ENCODE results near the gene CHST10. TPM values are rescaled to one million over a fixed set of nuclear protein-coding genes. Genes with fewer than 3 reads are reported as not detected.

CHST10 gene
- total and polyA plus RNA-seq, 10 of the 15 experiments (the other 5 are each of a cell fraction or from before 2014, with no cell fraction given): 2.0 to 22.5 (median 15.7) TPM

GRCh38 chr2:100409975-100410647, 7.4 kb downstream of the CHST10 start:
- H3K9me3 ChIP-seq (replicated peaks; ENCODE audit: control insufficient read depth, insufficient read depth, low read length): no peaks in the 10 kb centered on the region
- ChIA-PET POLR2A (no interaction called here), RAD21 (ENCODE audit: unreplicated experiment) (interaction anchor here (1.8 kb wide), 1 partner anchor 15 kb away, joined by 5 read pairs; no protein-coding TSS in a partner anchor), CTCF (interaction anchor here (0.6 to 3.6 kb wide), 4 partner anchors 14 to 771 kb away, joined by 4 to 15 read pairs (median 6); no protein-coding TSS in a partner anchor), SMC1A (ENCODE audit: uncharacterized antibody, unreplicated experiment) (interaction anchor here (0.6 to 1.3 kb wide), 3 partner anchors 16 to 1219 kb away, joined by 3 read pairs; no protein-coding TSS in a partner anchor)
- H3K27ac ChIP-seq (ENCODE audit: control insufficient read depth, insufficient read depth): no peak overlapping the region
- H3K79me2 ChIP-seq (ENCODE audit: control insufficient read depth, insufficient read depth, low read length): peaks cover 1% of the 10 kb centered on the region
- H3K4me2 ChIP-seq (ENCODE audit: control insufficient read depth, insufficient read depth): no peak overlapping the region
- H3K27me3 ChIP-seq (replicated peaks in 1 of 2; ENCODE audit: control insufficient read depth in 2 of 2, insufficient read depth in 2 of 2, low read length in 1 of 2): no peaks in the 10 kb centered on the region
- no peaks in the 10 kb centered on the region for H3K4me1 ChIP-seq (ENCODE audit: control insufficient read depth, insufficient read depth, low read length)
- intact Hi-C loops (cut with micrococcal nuclease; ENCODE audit: unreplicated experiment): no loop called here
- TF ChIP-seq ZNF687 (IDR thresholded peaks at IDR 0.05): no peak
- TF ChIP-seq MAX (IDR thresholded peaks at IDR 0.05; ENCODE audit: low read depth, low read length): no peak
- no peak for TF ChIP-seq SMARCA5 (IDR thresholded peaks at IDR 0.05)
- TF ChIP-seq, protein P1, sequence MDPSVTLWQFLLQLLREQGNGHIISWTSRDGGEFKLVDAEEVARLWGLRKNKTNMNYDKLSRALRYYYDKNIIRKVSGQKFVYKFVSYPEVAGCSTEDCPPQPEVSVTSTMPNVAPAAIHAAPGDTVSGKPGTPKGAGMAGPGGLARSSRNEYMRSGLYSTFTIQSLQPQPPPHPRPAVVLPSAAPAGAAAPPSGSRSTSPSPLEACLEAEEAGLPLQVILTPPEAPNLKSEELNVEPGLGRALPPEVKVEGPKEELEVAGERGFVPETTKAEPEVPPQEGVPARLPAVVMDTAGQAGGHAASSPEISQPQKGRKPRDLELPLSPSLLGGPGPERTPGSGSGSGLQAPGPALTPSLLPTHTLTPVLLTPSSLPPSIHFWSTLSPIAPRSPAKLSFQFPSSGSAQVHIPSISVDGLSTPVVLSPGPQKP (IDR thresholded peaks at IDR 0.05; ENCODE audit: low read depth, low read length): no peak
- TF ChIP-seq ZNF24 (IDR thresholded peaks at IDR 0.05): no peak
- no peak for TF ChIP-seq HDAC6 (IDR thresholded peaks at IDR 0.05; ENCODE audit: unreplicated experiment)
- no peak for TF ChIP-seq BCLAF1 (IDR thresholded peaks at IDR 0.05)
- TF ChIP-seq JUNB (IDR thresholded peaks at IDR 0.05): no peak
- BruUV-seq (replicated peaks): no TSS peak
- in situ Hi-C loops (cut with MboI): no loop called here
- ATAC-seq (peak; percentile 9; the same call in 2 of the 3 replicates), DNase-seq (ENCODE audit: low read depth, low spot score) (no peak), FAIRE-seq (no peak)
- peaks cover 8 to 9% of the 10 kb centered on the region in 2 experiments; a peak in 3 of 4 replicates for H3K36me3 ChIP-seq (ENCODE audit: control insufficient read depth in 2 of 2, insufficient read depth in 2 of 2, low read length in 1 of 2)
- no peaks in the 10 kb centered on the region; the same call in 1 of the 2 replicates for H4K20me1 ChIP-seq (ENCODE audit: control insufficient read depth, insufficient read depth)
- H3K9ac ChIP-seq (ENCODE audit: control insufficient read depth, insufficient read depth, low read length): no peak overlapping the region
- H3K4me3 ChIP-seq: no peak overlapping the region
- H2AFZ ChIP-seq (ENCODE audit: control insufficient read depth, low read depth, low read length): no peak overlapping the region
- 95% methylated on average over 8 of the region's 8 CpGs for WGBS (ENCODE audit: insufficient coverage, insufficient replicate concordance, low lambda C conversion rate, missing lambda C conversion rate)

Measured in GM12878 (cell line).